T-helper 1 cell treated with Interleukin-12 subunit alpha and Interleukin-12 subunit beta and Interleukin-4 antibody, amounts not matched to agents 30 μg/mL and 1 μg/mL, for 36 hours (primary cell): ENCODE measurements around the gene APOBEC3C.
A peak's percentile ranks its signal among the peaks of the same experiment; 100 is the strongest.

ENCODE experiments used
- H3K27ac Mint-ChIP-seq: one replicate; pipeline ENCODE4 v1.8.0; 2021; ENCODE audit warnings: mild to moderate bottlenecking, mixed read lengths
- H3K27me3 Mint-ChIP-seq: one replicate; pipeline ENCODE4 v1.8.0; 2021; ENCODE audit warnings: low read depth, mixed read lengths
- H3K36me3 Mint-ChIP-seq: one replicate; pipeline ENCODE4 v1.8.0; 2021; ENCODE audit warnings: low read depth, mixed read lengths
- H3K4me1 Mint-ChIP-seq: one replicate; pipeline ENCODE4 v1.8.0; 2021; ENCODE audit warnings: low read depth, mixed read lengths
- H3K4me3 Mint-ChIP-seq: one replicate; pipeline ENCODE4 v1.8.0; 2021; ENCODE audit warnings: mild to moderate bottlenecking, moderate library complexity, mixed read lengths
- H3K9me3 Mint-ChIP-seq: one replicate; pipeline ENCODE4 v1.8.0; 2021; ENCODE audit warnings: mixed read lengths

Gene APOBEC3C

GRCh38 chr22:39013942-39014722 lies at the start of gene APOBEC3C:
APOBEC3C (plus strand) TSS chr22:39014257; CDS start chr22:39014363, 106 bp downstream.
- Mint-ChIP-seq H3K27ac (peak within 1 kb of the TSS; percentile 98), H3K4me3 (peak within 1 kb of the TSS; percentile 94), H3K36me3 (peaks cover 11% of the 10 kb centered on the region), H3K9me3 (no peaks in the 10 kb centered on the region), H3K4me1 (peaks cover 21% of the 10 kb centered on the region), H3K27me3 (no peaks in the 10 kb centered on the region)

GRCh38 chr22:38964306-38964705 lies 49.8 kb upstream of the APOBEC3C start:
- H3K36me3 Mint-ChIP-seq, result no peaks in the 10 kb centered on the region
- H3K27ac Mint-ChIP-seq, result no peak overlapping the region
- peaks cover 5% of the 10 kb centered on the region for H3K27me3 Mint-ChIP-seq
- no peak overlapping the region for H3K4me3 Mint-ChIP-seq
- H3K4me1 Mint-ChIP-seq, result peaks cover 16% of the 10 kb centered on the region
- H3K9me3 Mint-ChIP-seq, result no peaks in the 10 kb centered on the region

- no peaks in the 10 kb centered on the region for H3K36me3 Mint-ChIP-seq
- H3K4me1 Mint-ChIP-seq, result peaks cover 10% of the 10 kb centered on the region
- peaks cover 8% of the 10 kb centered on the region for H3K27me3 Mint-ChIP-seq
- H3K9me3 Mint-ChIP-seq, result no peaks in the 10 kb centered on the region
- no peak overlapping the region for H3K27ac Mint-ChIP-seq
- no peak overlapping the region for H3K4me3 Mint-ChIP-seq
Observed at GRCh38 chr22:38964989-38965388, 49.1 kb upstream of the APOBEC3C start.

- Mint-ChIP-seq H3K9me3 (no peaks in the 10 kb centered on the region), H3K4me1 (peaks cover 13% of the 10 kb centered on the region), H3K27me3 (peaks cover 17% of the 10 kb centered on the region), H3K36me3 (no peaks in the 10 kb centered on the region), H3K27ac (no peak overlapping the region), H3K4me3 (no peak overlapping the region)
Observed at GRCh38 chr22:38965614-38966379, 48.3 kb upstream of the APOBEC3C start.

- Mint-ChIP-seq H3K36me3 (no peaks in the 10 kb centered on the region), H3K4me1 (peaks cover 13% of the 10 kb centered on the region), H3K4me3 (no peak overlapping the region), H3K9me3 (no peaks in the 10 kb centered on the region), H3K27ac (no peak overlapping the region), H3K27me3 (peaks cover 21% of the 10 kb centered on the region)
Observed at GRCh38 chr22:38966380-38966702, 47.7 kb upstream of the APOBEC3C start.

- Mint-ChIP-seq H3K27ac (peak overlapping the region; percentile 9), H3K4me1 (peaks cover 13% of the 10 kb centered on the region), H3K36me3 (no peaks in the 10 kb centered on the region), H3K9me3 (no peaks in the 10 kb centered on the region), H3K4me3 (no peak overlapping the region), H3K27me3 (peaks cover 21% of the 10 kb centered on the region)
Observed at GRCh38 chr22:38966942-38967341, 47.1 kb upstream of the APOBEC3C start.

GRCh38 chr22:38967451-38968450 lies 46.3 kb upstream of the APOBEC3C start:
- H3K4me1 Mint-ChIP-seq, result peaks cover 13% of the 10 kb centered on the region
- H3K4me3 Mint-ChIP-seq, result no peak overlapping the region
- no peaks in the 10 kb centered on the region for H3K9me3 Mint-ChIP-seq
- no peaks in the 10 kb centered on the region for H3K36me3 Mint-ChIP-seq
- peaks cover 21% of the 10 kb centered on the region for H3K27me3 Mint-ChIP-seq
- H3K27ac Mint-ChIP-seq, result no peak overlapping the region

GRCh38 chr22:38968801-38969200 lies 45.3 kb upstream of the APOBEC3C start:
- no peak overlapping the region for H3K27ac Mint-ChIP-seq
- peaks cover 21% of the 10 kb centered on the region for H3K27me3 Mint-ChIP-seq
- H3K9me3 Mint-ChIP-seq, result no peaks in the 10 kb centered on the region

GRCh38 chr22:38970551-38970950 lies 43.5 kb upstream of the APOBEC3C start:
- Mint-ChIP-seq H3K9me3 (no peaks in the 10 kb centered on the region), H3K4me1 (peaks cover 14% of the 10 kb centered on the region), H3K27ac (no peak overlapping the region)

More at GRCh38 chr22:38968801-38969200, 45.3 kb upstream of the APOBEC3C start:
- H3K4me1 Mint-ChIP-seq, result peaks cover 16% of the 10 kb centered on the region
- no peak overlapping the region for H3K4me3 Mint-ChIP-seq
- H3K36me3 Mint-ChIP-seq, result no peaks in the 10 kb centered on the region

GRCh38 chr22:38971202-38971601 lies 42.9 kb upstream of the APOBEC3C start:
- H3K4me3 Mint-ChIP-seq, result no peak overlapping the region
- no peaks in the 10 kb centered on the region for H3K9me3 Mint-ChIP-seq
- no peaks in the 10 kb centered on the region for H3K36me3 Mint-ChIP-seq
- H3K27ac Mint-ChIP-seq, result no peak overlapping the region
- H3K27me3 Mint-ChIP-seq, result peaks cover 21% of the 10 kb centered on the region
- H3K4me1 Mint-ChIP-seq, result peaks cover 14% of the 10 kb centered on the region

More at GRCh38 chr22:38970551-38970950, 43.5 kb upstream of the APOBEC3C start:
- Mint-ChIP-seq H3K36me3 (no peaks in the 10 kb centered on the region), H3K4me3 (no peak overlapping the region), H3K27me3 (peaks cover 21% of the 10 kb centered on the region)

GRCh38 chr22:38971791-38972190 lies 42.3 kb upstream of the APOBEC3C start:
- H3K4me1 Mint-ChIP-seq, result peaks cover 14% of the 10 kb centered on the region
- H3K4me3 Mint-ChIP-seq, result no peak overlapping the region
- no peaks in the 10 kb centered on the region for H3K36me3 Mint-ChIP-seq
- peaks cover 21% of the 10 kb centered on the region for H3K27me3 Mint-ChIP-seq
- no peaks in the 10 kb centered on the region for H3K9me3 Mint-ChIP-seq
- H3K27ac Mint-ChIP-seq, result no peak overlapping the region

GRCh38 chr22:38972558-38972957 lies 41.5 kb upstream of the APOBEC3C start:
- Mint-ChIP-seq H3K4me1 (peaks cover 15% of the 10 kb centered on the region), H3K9me3 (peaks cover 5% of the 10 kb centered on the region), H3K27ac (no peak overlapping the region), H3K27me3 (peaks cover 26% of the 10 kb centered on the region), H3K36me3 (peaks cover 2% of the 10 kb centered on the region), H3K4me3 (no peak overlapping the region)

GRCh38 chr22:38973289-38974169 lies 40.5 kb upstream of the APOBEC3C start:
- Mint-ChIP-seq H3K27ac (no peak overlapping the region), H3K27me3 (peaks cover 30% of the 10 kb centered on the region), H3K36me3 (peaks cover 2% of the 10 kb centered on the region), H3K4me1 (peaks cover 12% of the 10 kb centered on the region), H3K9me3 (peaks cover 5% of the 10 kb centered on the region), H3K4me3 (no peak overlapping the region)
